PC-3 (cell line): ENCODE data around the gene ANTXR1. TPM values are rescaled to one million over a fixed set of nuclear protein-coding genes. Genes with fewer than 3 reads are reported as not detected.

ENCODE experiments used
- ATAC-seq: fragments of 200-7000 bp; cut with Tn5 transposase; 2 replicates; pipeline ENCODE4 v1.9.1; 2020; ENCODE audit warnings: mild to moderate bottlenecking, moderate library complexity
- BruUV-seq: library from RNA; stranded (reverse); fragments of 400-500 nt; replicated peaks from 2 replicates; lab custom pipeline; 2021; lab: Mats Ljungman, UMichigan
- CTCF ChIA-PET: fragments of 300-600 bp; sonication (Branson Sonifier 250); formaldehyde crosslinking; loops from one replicate; lab custom pipeline; 2022; ENCODE audit warnings: antibody characterized with exemption; lab: Charles Lee
- POLR2A ChIA-PET: fragments of 300-600 bp; sonication (Branson Sonifier 250); formaldehyde crosslinking; loops from one replicate; lab custom pipeline; 2022; ENCODE audit warnings: antibody characterized with exemption; ENCODE audit not compliant: unreplicated experiment; lab: Charles Lee
- DNase-seq: peaks from one replicate; pipeline ENCODE4 v3.0.0-alpha.2; 2015
- H2AFZ ChIP-seq: fragments of 300-600 bp; sonication (generic); 2 replicates; pipeline ENCODE4 v1.6.0; 2016; ENCODE audit warnings: antibody characterized with exemption, low read length
- H3F3A ChIP-seq: fragments of 300-600 bp; sonication (generic); one replicate; pipeline ENCODE4 v1.6.0; 2017; ENCODE audit warnings: antibody characterized with exemption, low read length, control low read depth, mild to moderate bottlenecking; ENCODE audit not compliant: unreplicated experiment
- H3K27ac ChIP-seq: fragments of 300-600 bp; sonication (generic); 2 replicates; pipeline ENCODE4 v1.5.1; 2016; ENCODE audit warnings: mild to moderate bottlenecking, low read length
- H3K27me3 ChIP-seq: fragments of 300-600 bp; sonication (generic); 2 replicates; pipeline ENCODE4 v1.6.1; 2016; ENCODE audit warnings: low read length, mixed read lengths
- H3K36me3 ChIP-seq: fragments of 300-600 bp; sonication (generic); 2 replicates; pipeline ENCODE4 v1.6.1; 2016; ENCODE audit warnings: low read depth, mixed run types, low read length, mixed read lengths
- H3K4me1 ChIP-seq: fragments of 300-600 bp; sonication (generic); 2 replicates; pipeline ENCODE4 v1.5.1; 2016; ENCODE audit warnings: low read length; ENCODE audit not compliant: insufficient read depth
- H3K4me2 ChIP-seq: fragments of 300-600 bp; sonication (generic); 2 replicates; pipeline ENCODE4 v1.6.0; 2016; ENCODE audit warnings: low read length
- H3K4me3 ChIP-seq: fragments of 300-600 bp; sonication (generic); 2 replicates; pipeline ENCODE4 v1.5.1; 2016; ENCODE audit warnings: mild to moderate bottlenecking, low read length, mixed read lengths
- H3K79me2 ChIP-seq: fragments of 300-600 bp; sonication (generic); 2 replicates; pipeline ENCODE4 v1.6.1; 2017; ENCODE audit warnings: low read length, mixed read lengths
- H3K9ac ChIP-seq: fragments of 300-600 bp; sonication (generic); 2 replicates; pipeline ENCODE4 v1.6.0; 2016; ENCODE audit warnings: mild to moderate bottlenecking, low read length
- H3K9me2 ChIP-seq: fragments of 300-600 bp; sonication (generic); replicated peaks from 2 replicates; pipeline ENCODE4 v1.6.1; 2016; ENCODE audit warnings: mixed run types, low read length, mixed read lengths
- H3K9me3 ChIP-seq: fragments of 300-600 bp; sonication (generic); 2 replicates; pipeline ENCODE4 v1.6.1; 2016; ENCODE audit warnings: low read length, mixed read lengths
- H4K20me1 ChIP-seq: fragments of 300-600 bp; sonication (generic); 2 replicates; pipeline ENCODE4 v1.6.1; 2016; ENCODE audit warnings: low read length, mixed read lengths
- EZH2 ChIP-seq: fragments of 300-600 bp; sonication (generic); IDR thresholded peaks from one replicate; pipeline ENCODE4 v1.6.1; 2017; ENCODE audit warnings: antibody characterized with exemption, mild to moderate bottlenecking, low read length; ENCODE audit not compliant: unreplicated experiment
- EZH2phosphoT487 ChIP-seq: fragments of 300-600 bp; sonication (generic); IDR thresholded peaks from 2 replicates; pipeline ENCODE4 v1.6.1; 2018; ENCODE audit warnings: mild to moderate bottlenecking, antibody characterized with exemption, low read length, borderline replicate concordance
- intact Hi-C: fragments of 100-400 bp; cut with micrococcal nuclease; formaldehyde crosslinking; loops from 2 replicates; pipeline ENCODE4 v1.9.0; 2023
- total RNA-seq: library from RNA; depleted of rRNA; stranded (reverse); fragments of >200 nt; gene quantifications from 2 replicates; pipeline ENCODE4 v1.2.3, GENCODE V29; 2014
- TF ChIP-seq, protein P1 (sequence below): fragments of 300-600 bp; sonication (generic); conservative IDR thresholded peaks from 2 replicates; pipeline ENCODE4 v1.5.1; 2017; ENCODE audit warnings: antibody characterized with exemption, low read depth, mild to moderate bottlenecking, low read length

The ANTXR1 gene
- total RNA-seq, 1 experiment from 2014 or later: 31.2 TPM

DNA sequence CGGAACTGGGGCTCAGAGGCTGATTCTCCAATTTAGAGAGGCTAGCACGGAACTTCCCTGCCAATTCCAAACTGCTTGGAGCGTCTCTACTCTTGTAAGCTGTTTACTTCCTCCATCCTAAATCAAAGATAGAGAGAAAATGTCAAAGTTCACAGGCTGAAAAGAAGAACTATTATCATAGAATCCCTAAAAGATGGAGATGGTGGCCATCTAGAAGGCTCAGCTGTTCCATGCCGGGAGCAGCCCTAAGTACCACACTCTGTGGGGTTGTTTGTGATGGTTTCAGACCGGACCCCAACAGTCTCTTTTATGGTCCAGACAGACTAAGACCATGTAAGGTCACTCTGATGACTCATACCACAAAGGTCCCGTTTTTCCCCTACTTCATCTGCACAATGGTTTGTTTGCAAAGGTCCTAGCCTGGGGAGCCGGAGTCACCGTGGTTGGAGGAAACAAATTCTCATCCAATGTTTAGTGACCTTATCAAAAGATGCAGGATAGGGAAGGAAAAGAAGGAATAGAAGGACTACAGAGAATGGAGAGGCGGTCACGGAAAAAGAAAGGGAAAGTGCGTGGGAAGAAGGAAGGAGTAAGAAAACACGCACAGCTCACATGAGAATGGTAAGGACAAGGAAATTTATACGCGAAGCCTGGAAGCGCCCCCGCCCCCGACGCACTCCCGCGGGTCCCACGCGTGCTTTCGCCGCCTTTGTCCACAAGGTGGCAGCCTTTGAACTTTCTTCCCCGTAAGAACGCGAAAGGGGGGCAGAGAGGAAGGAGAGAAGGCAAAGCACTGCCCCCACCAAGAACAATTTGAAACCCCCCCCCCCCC, 453 bp upstream of the ANTXR1 start:
- Histone ChIP-seq H3K27me3 (no peaks in the 10 kb centered on the region), H3K9me2 (no peaks in the 10 kb centered on the region), H2AFZ (peak overlapping the region; percentile 89), H3K4me2 (peak overlapping the region; percentile 88), H3K36me3 (no peaks in the 10 kb centered on the region), H3K4me3 (peak overlapping the region; percentile 89), H4K20me1 (no peaks in the 10 kb centered on the region), H3F3A (no peaks in the 10 kb centered on the region), H3K9ac (peak overlapping the region; percentile 86), H3K27ac (peak overlapping the region; percentile 11), H3K4me1 (peaks cover 8% of the 10 kb centered on the region; the same call in 1 of the 2 replicates), H3K9me3 (no peaks in the 10 kb centered on the region), H3K79me2 (peaks cover 42% of the 10 kb centered on the region)
- BruUV-seq: no TSS peak
- ChIA-PET POLR2A (interaction anchor here (0.7 kb wide), 1 partner anchor 438 kb away, joined by 3 read pairs; no protein-coding TSS in a partner anchor), CTCF (interaction anchor here (0.6 to 0.7 kb wide), 4 partner anchors 10 to 173 kb away, joined by 3 to 9 read pairs (median 6); no protein-coding TSS in a partner anchor)
- DNase-seq: peak; percentile 68
- TF ChIP-seq EZH2: no peak
- TF ChIP-seq, protein P1, sequence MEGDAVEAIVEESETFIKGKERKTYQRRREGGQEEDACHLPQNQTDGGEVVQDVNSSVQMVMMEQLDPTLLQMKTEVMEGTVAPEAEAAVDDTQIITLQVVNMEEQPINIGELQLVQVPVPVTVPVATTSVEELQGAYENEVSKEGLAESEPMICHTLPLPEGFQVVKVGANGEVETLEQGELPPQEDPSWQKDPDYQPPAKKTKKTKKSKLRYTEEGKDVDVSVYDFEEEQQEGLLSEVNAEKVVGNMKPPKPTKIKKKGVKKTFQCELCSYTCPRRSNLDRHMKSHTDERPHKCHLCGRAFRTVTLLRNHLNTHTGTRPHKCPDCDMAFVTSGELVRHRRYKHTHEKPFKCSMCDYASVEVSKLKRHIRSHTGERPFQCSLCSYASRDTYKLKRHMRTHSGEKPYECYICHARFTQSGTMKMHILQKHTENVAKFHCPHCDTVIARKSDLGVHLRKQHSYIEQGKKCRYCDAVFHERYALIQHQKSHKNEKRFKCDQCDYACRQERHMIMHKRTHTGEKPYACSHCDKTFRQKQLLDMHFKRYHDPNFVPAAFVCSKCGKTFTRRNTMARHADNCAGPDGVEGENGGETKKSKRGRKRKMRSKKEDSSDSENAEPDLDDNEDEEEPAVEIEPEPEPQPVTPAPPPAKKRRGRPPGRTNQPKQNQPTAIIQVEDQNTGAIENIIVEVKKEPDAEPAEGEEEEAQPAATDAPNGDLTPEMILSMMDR: peak; percentile 72
- ATAC-seq: peak; percentile 51
- intact Hi-C loops: loop anchor here (1.0 to 10.0 kb wide), 3 partner anchors 69 to 295 kb away; no protein-coding TSS in a partner anchor

DNA sequence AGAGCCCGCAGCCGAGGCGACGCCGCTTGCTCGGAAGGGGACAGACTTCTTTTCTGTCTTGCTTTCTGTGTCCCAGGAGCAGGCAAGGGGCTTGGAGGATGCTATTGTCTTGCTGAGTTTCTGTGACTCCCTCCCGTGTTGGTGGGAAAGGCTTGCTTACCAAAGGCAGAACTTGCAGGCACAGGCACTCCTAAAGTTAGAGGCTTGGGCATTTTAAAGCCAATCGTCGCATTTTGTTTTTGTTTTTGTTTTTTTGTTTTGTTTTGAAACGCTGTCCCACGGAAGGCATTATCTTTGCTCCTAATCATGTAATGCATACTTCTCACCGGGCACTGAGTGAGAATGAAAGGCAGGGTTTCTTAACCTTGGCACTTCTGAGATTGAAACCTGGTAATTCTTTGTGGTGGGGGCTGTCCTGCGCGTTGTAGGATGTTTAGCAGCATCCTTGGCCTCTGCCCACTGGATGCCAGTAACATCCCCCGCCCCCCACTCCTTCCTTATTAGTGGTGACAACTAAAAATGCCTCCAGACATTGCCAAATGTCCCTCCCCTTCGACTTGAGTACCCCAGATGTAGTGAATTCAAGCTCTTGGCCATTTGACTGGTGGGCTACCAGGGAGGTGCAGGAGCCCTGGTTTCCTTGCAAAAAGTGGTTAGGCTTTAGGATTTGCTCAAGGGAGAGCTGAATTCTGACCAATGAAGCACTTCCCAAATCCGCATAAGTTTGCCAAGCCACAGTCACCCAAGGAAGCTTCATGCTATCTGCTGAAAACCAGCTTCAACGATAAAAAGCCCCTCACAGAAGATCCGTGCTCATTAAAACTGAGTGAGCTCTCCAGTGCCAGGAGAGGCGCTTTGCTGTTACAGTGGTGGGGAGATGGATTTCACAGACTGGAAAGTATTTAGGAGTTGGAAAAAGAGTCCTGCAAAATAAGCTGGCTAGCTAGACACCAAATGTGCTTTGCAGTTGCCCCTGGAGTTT, 1.2 kb downstream of the ANTXR1 start:
- Histone ChIP-seq H3K4me2 (peak overlapping the region; percentile 88), H2AFZ (peak overlapping the region; percentile 89), H4K20me1 (no peaks in the 10 kb centered on the region), H3F3A (no peaks in the 10 kb centered on the region), H3K9me3 (no peaks in the 10 kb centered on the region), H3K36me3 (no peaks in the 10 kb centered on the region), H3K9me2 (no peaks in the 10 kb centered on the region), H3K27ac (no peak overlapping the region), H3K9ac (peak overlapping the region; percentile 86), H3K4me1 (peaks cover 8% of the 10 kb centered on the region; the same call in 1 of the 2 replicates), H3K4me3 (peak overlapping the region; percentile 89), H3K27me3 (no peaks in the 10 kb centered on the region), H3K79me2 (peaks cover 58% of the 10 kb centered on the region)
- TF ChIP-seq EZH2 (no peak), EZH2phosphoT487 (no peak)
- TF ChIP-seq, protein P1: no peak
- BruUV-seq: no TSS peak
- intact Hi-C loops: loop anchor here (1.0 to 10.0 kb wide), 3 partner anchors 71 to 293 kb away; no protein-coding TSS in a partner anchor
- ATAC-seq (no peak), DNase-seq (peak; percentile 16)
- POLR2A ChIA-PET: interaction anchor here (0.6 to 0.7 kb wide), 2 partner anchors 60 to 361 kb away, joined by 4 read pairs; no protein-coding TSS in a partner anchor
- CTCF ChIA-PET: interaction anchor here (0.8 to 1.5 kb wide), 2 partner anchors 71 to 294 kb away, joined by 5 to 6 read pairs; no protein-coding TSS in a partner anchor
